Left lung (tissue), 10 donors: Measurements from ENCODE around the gene IKBKE. TPM values are rescaled to one million over a fixed set of nuclear protein-coding genes. Genes with fewer than 3 reads are reported as not detected.

ENCODE experiments used
- ATAC-seq: fragments of 200-7000 bp; cut with Tn5 transposase; one replicate; pipeline ENCODE4 v1.9.1; 2020; ENCODE audit warnings: moderate library complexity
- DNase-seq, 4 donors: peaks; one replicate each; pipeline ENCODE4 v3.0.0-alpha.2; 2013 to 2020
- H3K27ac ChIP-seq, 2 donors: fragments of 200-600 bp; sonication (generic) in 1 of 2; one replicate each; pipeline versions ENCODE4 v1.5.0 to v1.8.0; 2020 to 2021
- H3K27me3 ChIP-seq, 2 donors: fragments of 200-600 bp; sonication (generic) in 1 of 2; one replicate each; pipeline versions ENCODE4 v1.5.0 to v1.8.0; 2020 to 2021
- H3K36me3 ChIP-seq, 2 donors: fragments of 200-600 bp; sonication (generic) in 1 of 2; one replicate each; pipeline versions ENCODE4 v1.5.0 to v1.8.0; 2020 to 2021
- H3K4me1 ChIP-seq, 2 donors: fragments of 200-600 bp; one replicate each; pipeline ENCODE4 v1.8.0; 2021
- H3K4me3 ChIP-seq, 2 donors: fragments of 200-600 bp; sonication (generic) in 1 of 2; one replicate each; pipeline versions ENCODE4 v1.5.0 to v1.8.0; 2020 to 2021; ENCODE audit warnings: mild to moderate bottlenecking in 1 of 2
- H3K9me3 ChIP-seq, 2 donors: fragments of 200-600 bp; sonication (generic) in 1 of 2; one replicate each; pipeline versions ENCODE4 v1.5.0 to v1.8.0; 2020 to 2021
- intact Hi-C, 2 donors: fragments of 100-400 bp; cut with DNase I; formaldehyde crosslinking; loops; one replicate each; pipeline versions ENCODE4 v1.11.2 to v1.14.2; 2022
- polyA plus RNA-seq, 6 donors: library from polyadenylated mRNA; unstranded; fragments of 120-200 nt; gene quantifications; one replicate each; pipeline ENCODE4 v1.2.1, GENCODE V29; 2013; ENCODE audit not compliant: insufficient read length in 6 of 6
- total RNA-seq, 2 donors: library from RNA; stranded (reverse); fragmentation: NEBNext Ultra II Directional; extraction: Animal tissue kit (Norgen Biotek cat#: 25700); gene quantifications; one replicate each; pipeline ENCODE4 v1.2.1, GENCODE V29; 2021
- TF ChIP-seq, protein P1 (sequence below), 2 donors: fragments of 200-600 bp; sonication (generic) in 1 of 2; IDR thresholded peaks; one replicate each; pipeline versions ENCODE4 v1.5.0 to v1.8.0; 2021; ENCODE audit warnings: antibody characterized with exemption in 2 of 2
- donor health status: DM: no; HTN: yes; CAD: no.
- donor health status: DM: no; HTN: no; CAD: no.

The IKBKE gene
- total and polyA plus RNA-seq, 8 donors: 4.7 to 17.8 (median 7.8) TPM

DNA sequence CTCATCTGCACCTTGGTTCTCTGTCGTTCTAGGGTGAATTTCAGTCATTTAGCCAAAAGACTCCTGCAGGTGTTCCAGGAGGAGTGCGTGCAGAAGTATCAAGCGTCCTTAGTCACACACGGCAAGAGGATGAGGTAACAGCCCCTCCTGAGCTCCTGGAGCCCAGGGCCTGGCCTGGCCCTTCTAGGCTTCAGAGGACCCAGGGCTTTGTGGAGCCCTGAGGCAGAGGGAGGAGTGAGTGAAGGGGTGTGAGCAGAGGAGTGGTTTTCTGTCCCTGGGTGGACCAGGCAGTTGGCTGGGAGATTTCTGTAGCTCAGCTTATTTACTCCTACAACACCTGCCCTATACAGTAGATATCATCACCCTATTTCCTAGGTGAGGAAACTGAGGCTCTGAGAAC is 21.3 kb downstream of the IKBKE start:
- peaks cover 17 to 24% of the 10 kb centered on the region in 2 donors for H3K4me1 ChIP-seq
- intact Hi-C loops: no loop called here
- H3K27me3 ChIP-seq: no peaks in the 10 kb centered on the region
- no peak overlapping the region for H3K27ac ChIP-seq
- H3K4me3 ChIP-seq: no peak overlapping the region
- H3K36me3 ChIP-seq: peaks cover 0 to 60% of the 10 kb centered on the region in 2 donors
- ATAC-seq (no peak), DNase-seq (no peak)
- no peaks in the 10 kb centered on the region for H3K9me3 ChIP-seq
- TF ChIP-seq, protein P1, sequence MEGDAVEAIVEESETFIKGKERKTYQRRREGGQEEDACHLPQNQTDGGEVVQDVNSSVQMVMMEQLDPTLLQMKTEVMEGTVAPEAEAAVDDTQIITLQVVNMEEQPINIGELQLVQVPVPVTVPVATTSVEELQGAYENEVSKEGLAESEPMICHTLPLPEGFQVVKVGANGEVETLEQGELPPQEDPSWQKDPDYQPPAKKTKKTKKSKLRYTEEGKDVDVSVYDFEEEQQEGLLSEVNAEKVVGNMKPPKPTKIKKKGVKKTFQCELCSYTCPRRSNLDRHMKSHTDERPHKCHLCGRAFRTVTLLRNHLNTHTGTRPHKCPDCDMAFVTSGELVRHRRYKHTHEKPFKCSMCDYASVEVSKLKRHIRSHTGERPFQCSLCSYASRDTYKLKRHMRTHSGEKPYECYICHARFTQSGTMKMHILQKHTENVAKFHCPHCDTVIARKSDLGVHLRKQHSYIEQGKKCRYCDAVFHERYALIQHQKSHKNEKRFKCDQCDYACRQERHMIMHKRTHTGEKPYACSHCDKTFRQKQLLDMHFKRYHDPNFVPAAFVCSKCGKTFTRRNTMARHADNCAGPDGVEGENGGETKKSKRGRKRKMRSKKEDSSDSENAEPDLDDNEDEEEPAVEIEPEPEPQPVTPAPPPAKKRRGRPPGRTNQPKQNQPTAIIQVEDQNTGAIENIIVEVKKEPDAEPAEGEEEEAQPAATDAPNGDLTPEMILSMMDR (IDR thresholded peaks at IDR 0.05): no peak

DNA sequence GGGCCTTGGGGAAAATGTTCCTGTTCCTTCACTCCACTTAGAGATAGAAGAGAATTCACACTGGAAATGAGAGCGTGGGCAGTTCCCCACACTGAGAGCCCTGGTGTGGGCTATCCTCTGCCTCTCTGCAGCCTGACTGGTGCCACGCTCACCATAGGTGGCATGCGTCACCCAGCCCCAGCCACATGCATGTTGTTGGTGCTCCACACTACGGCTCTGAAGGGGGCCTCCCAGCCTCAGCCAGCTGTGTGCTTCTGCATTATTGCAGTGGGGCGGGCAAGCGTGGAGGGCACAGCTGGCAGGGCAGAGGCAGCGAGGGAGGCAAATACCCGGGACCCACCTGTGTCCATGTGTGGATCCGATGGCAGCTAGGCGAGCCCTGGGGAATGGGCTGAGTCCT is 22.3 kb downstream of the IKBKE start:
- H3K4me3 ChIP-seq: no peak overlapping the region
- TF ChIP-seq, protein P1 (IDR thresholded peaks at IDR 0.05): no peak
- intact Hi-C loops: no loop called here

DNA sequence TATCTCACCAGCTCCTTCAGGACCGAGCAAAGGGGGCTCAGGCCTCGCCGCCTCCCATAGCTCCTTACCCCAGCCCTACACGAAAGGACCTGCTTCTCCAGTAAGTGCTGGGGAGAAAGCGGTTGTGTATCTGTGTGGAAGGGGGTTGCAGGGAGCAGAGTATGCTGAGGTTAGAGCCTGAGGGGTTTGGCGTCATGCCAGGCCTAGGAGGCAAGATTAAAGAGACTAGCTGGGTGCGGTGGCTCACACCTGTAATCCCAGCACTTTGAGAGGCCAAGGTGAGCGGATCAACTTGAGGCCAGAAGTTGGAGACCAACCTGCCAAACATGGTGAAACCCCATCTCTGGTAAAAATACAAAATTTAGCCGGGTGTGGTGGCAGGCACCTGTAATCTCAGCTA is 23.0 kb downstream of the IKBKE start:
- no peak overlapping the region for H3K4me3 ChIP-seq
- intact Hi-C loops: no loop called here
- no peaks in the 10 kb centered on the region for H3K9me3 ChIP-seq
- DNase-seq (no peak), ATAC-seq (no peak)
- H3K4me1 ChIP-seq: peaks cover 17 to 28% of the 10 kb centered on the region in 2 donors
- H3K36me3 ChIP-seq: peaks cover 0 to 53% of the 10 kb centered on the region in 2 donors
- H3K27ac ChIP-seq: no peak overlapping the region
- H3K27me3 ChIP-seq: no peaks in the 10 kb centered on the region
- TF ChIP-seq, protein P1 (IDR thresholded peaks at IDR 0.05): no peak

More for the DNA sequence above, 22.3 kb downstream of the IKBKE start:
- H3K27me3 ChIP-seq: no peaks in the 10 kb centered on the region
- no peak for ATAC-seq
- peaks cover 0 to 60% of the 10 kb centered on the region in 2 donors for H3K36me3 ChIP-seq
- H3K4me1 ChIP-seq: peaks cover 17 to 29% of the 10 kb centered on the region in 2 donors
- no peak overlapping the region for H3K27ac ChIP-seq
- peak in 1 of 4 donors; percentile 69 for DNase-seq
- no peaks in the 10 kb centered on the region for H3K9me3 ChIP-seq

DNA sequence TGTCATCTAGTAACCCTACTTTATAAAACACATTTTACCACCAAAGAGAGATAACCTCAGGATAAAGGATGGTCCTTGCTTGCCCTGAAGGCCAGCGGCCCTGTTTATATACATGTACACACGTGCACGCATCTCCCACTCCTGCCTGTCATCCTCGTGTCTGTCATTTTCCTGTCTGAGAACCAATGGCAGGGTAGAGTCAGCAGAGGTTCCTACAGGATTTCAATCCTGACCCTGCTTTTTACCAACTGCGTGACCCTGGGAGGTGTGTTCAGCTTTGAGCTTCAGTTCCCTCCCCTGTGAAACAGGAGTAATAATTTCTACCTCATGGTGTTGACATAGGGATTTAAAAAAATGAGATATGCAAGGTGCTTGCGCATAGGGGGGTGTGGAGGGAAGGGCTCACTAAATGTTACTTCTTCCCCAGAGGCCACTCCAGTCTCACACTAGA is 24.8 kb downstream of the IKBKE start:
- peaks cover 0 to 54% of the 10 kb centered on the region in 2 donors for H3K36me3 ChIP-seq
- no peaks in the 10 kb centered on the region for H3K9me3 ChIP-seq
- TF ChIP-seq, protein P1 (IDR thresholded peaks at IDR 0.05): no peak
- peak overlapping the region in 1 of 2 donors; percentile 2 for H3K27ac ChIP-seq
- intact Hi-C loops: no loop called here
- peak; percentile 4 for ATAC-seq
- H3K27me3 ChIP-seq: no peaks in the 10 kb centered on the region
- no peak overlapping the region for H3K4me3 ChIP-seq
- peaks cover 17 to 28% of the 10 kb centered on the region in 2 donors for H3K4me1 ChIP-seq
- no peak for DNase-seq

DNA sequence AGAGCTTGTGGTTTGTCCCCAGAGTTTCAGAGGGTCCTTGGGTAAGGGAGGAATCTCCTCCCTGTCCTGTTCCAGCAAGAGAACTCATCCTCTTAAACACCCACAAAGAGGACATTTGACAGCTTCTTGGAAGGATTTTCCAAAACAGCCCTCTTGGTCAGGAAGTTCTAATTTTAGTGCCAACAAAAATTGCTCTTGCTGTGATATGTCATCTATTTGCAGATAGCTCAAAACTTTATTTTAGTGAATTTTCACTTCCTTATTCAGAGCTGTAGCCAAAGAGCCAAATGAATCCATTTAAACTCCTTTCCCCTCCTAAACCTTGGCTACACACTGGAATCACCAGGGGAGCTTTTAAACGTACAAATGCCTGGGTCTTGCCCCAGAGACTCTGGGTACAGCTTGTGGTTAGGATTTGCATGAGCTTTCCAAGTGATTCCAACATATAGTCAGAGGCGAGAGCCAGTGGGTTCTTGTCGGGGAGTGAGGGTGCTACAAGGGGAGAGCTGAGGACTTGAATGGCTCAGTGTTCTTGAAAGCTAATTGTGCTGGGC is 25.3 kb downstream of the IKBKE start:
- H3K27me3 ChIP-seq: no peaks in the 10 kb centered on the region
- peak overlapping the region in 1 of 2 donors; percentile 2 for H3K27ac ChIP-seq
- DNase-seq (no peak), ATAC-seq (no peak)
- H3K4me3 ChIP-seq: no peak overlapping the region
- H3K36me3 ChIP-seq: peaks cover 0 to 52% of the 10 kb centered on the region in 2 donors
- peaks cover 18 to 28% of the 10 kb centered on the region in 2 donors for H3K4me1 ChIP-seq
- intact Hi-C loops: no loop called here
- TF ChIP-seq, protein P1 (IDR thresholded peaks at IDR 0.05): no peak
- no peaks in the 10 kb centered on the region for H3K9me3 ChIP-seq
